NCI-H187 treated with DMSO at 0.1 percent for 48 hours (cell line): Measurements from ENCODE around the gene PFKFB2.

Experiments
- DNase-seq: peaks from one replicate; lab custom pipeline; 2025; lab: John Stamatoyannopoulos, UW

PFKFB2 gene

GRCh38 chr1:207089627-207090355 is 36.7 kb downstream of the PFKFB2 start:
- no peak for DNase-seq

GRCh38 chr1:207091200-207091908 is 38.3 kb downstream of the PFKFB2 start:
- DNase-seq: no peak

- DNase-seq: no peak
Measured at GRCh38 chr1:207093944-207094343, 40.9 kb downstream of the PFKFB2 start.

- no peak for DNase-seq
Measured at GRCh38 chr1:207097871-207098324, 44.8 kb downstream of the PFKFB2 start.

- no peak for DNase-seq
Measured at GRCh38 chr1:207101720-207102119, 48.6 kb downstream of the PFKFB2 start.

GRCh38 chr1:207102146-207102545 is 49.1 kb downstream of the PFKFB2 start:
- DNase-seq: no peak

- no peak for DNase-seq
Measured at GRCh38 chr1:207102659-207103058, 49.6 kb downstream of the PFKFB2 start.

GRCh38 chr1:207103892-207104373 is 50.9 kb downstream of the PFKFB2 start, which contains the start of gene C4BPA:
C4BPA (plus strand) TSS chr1:207104233; CDS start chr1:207113026, 8,793 bp downstream.
- DNase-seq: no peak

GRCh38 chr1:207109004-207109403 is 55.9 kb downstream of the PFKFB2 start:
- no peak for DNase-seq

- no peak for DNase-seq
Measured at GRCh38 chr1:207112616-207113296, 59.7 kb downstream of the PFKFB2 start.

GRCh38 chr1:207115269-207115668 is 62.2 kb downstream of the PFKFB2 start:
- DNase-seq: no peak

- no peak for DNase-seq
Measured at GRCh38 chr1:207124389-207124788, 71.3 kb downstream of the PFKFB2 start.

GRCh38 chr1:207128336-207128921 is 75.4 kb downstream of the PFKFB2 start:
- DNase-seq: no peak

GRCh38 chr1:207129053-207129452 is 76.0 kb downstream of the PFKFB2 start:
- no peak for DNase-seq
